OCI-LY1 (cell line): ENCODE data around the gene MTMR3.

ENCODE experiments used
- H2AFZ ChIP-seq: fragments of 200-600 bp; sonication (generic), shearing (Covaris generic); 2 replicates; pipeline ENCODE4 v1.6.0; 2014; ENCODE audit warnings: antibody characterized with exemption, mild to moderate bottlenecking, low read length
- H3F3A ChIP-seq: fragments of 200-600 bp; sonication (generic), shearing (Covaris generic); 2 replicates; pipeline ENCODE4 v1.6.0; 2014; ENCODE audit warnings: mild to moderate bottlenecking, antibody characterized with exemption, low read length, moderate library complexity; ENCODE audit not compliant: insufficient read depth
- H3K27ac ChIP-seq: fragments of 200-600 bp; sonication (generic); 2 replicates; pipeline ENCODE4 v1.5.1; 2014; ENCODE audit warnings: low read length, mixed run types, mild to moderate bottlenecking, low read depth; ENCODE audit not compliant: poor library complexity, severe bottlenecking
- H3K27me3 ChIP-seq: fragments of 200-600 bp; sonication (generic); 2 replicates; pipeline ENCODE4 v1.6.0; 2014; ENCODE audit warnings: antibody characterized with exemption, mild to moderate bottlenecking, low read length, moderate library complexity; ENCODE audit not compliant: insufficient read depth
- H3K36me3 ChIP-seq: fragments of 200-600 bp; sonication (generic); 2 replicates; pipeline ENCODE4 v1.6.1; 2014; ENCODE audit warnings: mild to moderate bottlenecking, antibody characterized with exemption, low read length, moderate library complexity, mixed read lengths; ENCODE audit not compliant: insufficient read depth
- H3K4me1 ChIP-seq: fragments of 200-600 bp; sonication (generic); 2 replicates; pipeline ENCODE4 v1.5.1; 2014; ENCODE audit warnings: mild to moderate bottlenecking, low read length, moderate library complexity; ENCODE audit not compliant: insufficient read depth, severe bottlenecking
- H3K4me2 ChIP-seq: fragments of 200-600 bp; sonication (generic), shearing (Covaris generic); 2 replicates; pipeline ENCODE4 v1.6.1; 2014; ENCODE audit warnings: low read length
- H3K4me3 ChIP-seq: fragments of 200-600 bp; sonication (generic); 2 replicates; pipeline ENCODE4 v1.5.1; 2014; ENCODE audit warnings: low read length, low read depth, mild to moderate bottlenecking, mixed read lengths; ENCODE audit not compliant: poor library complexity, severe bottlenecking
- H3K79me2 ChIP-seq: fragments of 200-600 bp; shearing (Covaris generic); 2 replicates; pipeline ENCODE4 v1.6.1; 2016; ENCODE audit warnings: mixed run types, low read length, mixed read lengths; ENCODE audit not compliant: insufficient read depth
- H3K9ac ChIP-seq: fragments of 200-600 bp; sonication (generic), shearing (Covaris generic); 2 replicates; pipeline ENCODE4 v1.6.1; 2014; ENCODE audit warnings: mild to moderate bottlenecking, low read length, mixed read lengths
- H3K9me2 ChIP-seq: fragments of 200-600 bp; sonication (generic), shearing (Covaris generic); 2 replicates; pipeline ENCODE4 v1.6.1; 2014; ENCODE audit warnings: low read depth, mild to moderate bottlenecking, low read length, mixed read lengths
- H3K9me3 ChIP-seq: fragments of 200-600 bp; shearing (Covaris generic); 2 replicates; pipeline ENCODE4 v1.6.1; 2014; ENCODE audit warnings: low read length, mixed read lengths
- H4K20me1 ChIP-seq: fragments of 200-600 bp; sonication (generic), shearing (Covaris generic); 2 replicates; pipeline ENCODE4 v1.6.0; 2016; ENCODE audit warnings: mild to moderate bottlenecking, low read length; ENCODE audit not compliant: insufficient read depth
- CTCF ChIP-seq: fragments of 200-600 bp; sonication (generic), shearing (Covaris generic); IDR thresholded peaks from 2 replicates; pipeline ENCODE4 v1.5.1; 2017; ENCODE audit warnings: mild to moderate bottlenecking, antibody characterized with exemption, low read length, moderate library complexity, mixed read lengths
- EZH2 ChIP-seq: fragments of 200-600 bp; sonication (generic), shearing (Covaris generic); IDR thresholded peaks from 2 replicates; pipeline ENCODE4 v1.8.0; 2017; ENCODE audit warnings: borderline replicate concordance, mixed run types, mild to moderate bottlenecking, antibody characterized with exemption, low read length, moderate library complexity, mixed read lengths

The MTMR3 gene

GRCh38 chr22:29987137-29987536, 104.2 kb downstream of the MTMR3 start:
- Histone ChIP-seq H3K9ac (no peak overlapping the region), H3K9me3 (no peaks in the 10 kb centered on the region), H3K4me2 (no peak overlapping the region), H3K79me2 (no peaks in the 10 kb centered on the region), H3K36me3 (peaks cover 8% of the 10 kb centered on the region; the same call in 1 of the 2 replicates), H3K27me3 (no peaks in the 10 kb centered on the region), H3K4me3 (no peak overlapping the region), H4K20me1 (no peaks in the 10 kb centered on the region), H2AFZ (no peak overlapping the region), H3F3A (no peaks in the 10 kb centered on the region), H3K4me1 (no peaks in the 10 kb centered on the region), H3K27ac (no peak overlapping the region), H3K9me2 (no peaks in the 10 kb centered on the region)
- no peak for TF ChIP-seq CTCF
- TF ChIP-seq EZH2, result no peak

GRCh38 chr22:29988719-29989118, 105.7 kb downstream of the MTMR3 start:
- Histone ChIP-seq H3K4me3 (no peak overlapping the region), H3K9me3 (no peaks in the 10 kb centered on the region), H4K20me1 (no peaks in the 10 kb centered on the region), H3K36me3 (peaks cover 8% of the 10 kb centered on the region; the same call in 1 of the 2 replicates), H3K4me1 (no peaks in the 10 kb centered on the region), H3K4me2 (no peak overlapping the region), H3K79me2 (no peaks in the 10 kb centered on the region), H3K27me3 (no peaks in the 10 kb centered on the region), H3K27ac (no peak overlapping the region), H3K9ac (no peak overlapping the region), H3K9me2 (no peaks in the 10 kb centered on the region), H2AFZ (no peak overlapping the region), H3F3A (no peaks in the 10 kb centered on the region)
- TF ChIP-seq EZH2, result no peak
- TF ChIP-seq CTCF, result no peak

- Histone ChIP-seq H3F3A (no peaks in the 10 kb centered on the region), H3K4me2 (no peak overlapping the region), H3K4me3 (no peak overlapping the region), H4K20me1 (no peaks in the 10 kb centered on the region), H3K9ac (no peak overlapping the region), H3K9me3 (no peaks in the 10 kb centered on the region), H3K4me1 (no peaks in the 10 kb centered on the region), H3K27me3 (no peaks in the 10 kb centered on the region), H2AFZ (no peak overlapping the region), H3K36me3 (peaks cover 8% of the 10 kb centered on the region; the same call in 1 of the 2 replicates), H3K27ac (no peak overlapping the region), H3K79me2 (no peaks in the 10 kb centered on the region), H3K9me2 (no peaks in the 10 kb centered on the region)
- TF ChIP-seq EZH2 (no peak), CTCF (no peak)
Observed at GRCh38 chr22:29989446-29989845, 106.5 kb downstream of the MTMR3 start.
